H1 (cell line): ENCODE results near the gene TSPAN5. TPM values are rescaled to one million over a fixed set of nuclear protein-coding genes. Genes with fewer than 3 reads are reported as not detected.

Source experiments
- CTCF ChIA-PET: fragments of 300-600 bp; sonication (Branson Sonifier 250); formaldehyde crosslinking; loops from one replicate; lab custom pipeline; 2021; ENCODE audit not compliant: partially characterized antibody; lab: Charles Lee
- POLR2A ChIA-PET: fragments of 300-600 bp; sonication (Branson Sonifier 250); formaldehyde crosslinking; loops from one replicate; lab custom pipeline; 2021; ENCODE audit warnings: inconsistent platforms; ENCODE audit not compliant: partially characterized antibody; lab: Charles Lee
- DNase-seq, 2 experiments: peaks; one replicate each; pipeline versions ENCODE4 v3.0.0 to v3.0.0-alpha.2; 2010 to 2022; ENCODE audit warnings: low spot score in 2 of 2, low read depth in 1 of 2, mixed read lengths in 1 of 2
- FAIRE-seq: peaks from 2 replicates; lab custom pipeline; 2011; peaks lifted over from hg19 to GRCh38; lab: Jason Lieb, UNC
- H2AFZ ChIP-seq: 2 replicates; pipeline ENCODE4 v1.8.1; 2012; ENCODE audit warnings: low read length, inconsistent platforms
- H2AK5ac ChIP-seq: 2 replicates; pipeline ENCODE4 v1.6.1; 2013; ENCODE audit warnings: low read depth, low read length
- H2BK120ac ChIP-seq: replicated peaks from 2 replicates; pipeline ENCODE3; 2013; ENCODE audit warnings: low read depth, low read length, inconsistent platforms
- H2BK12ac ChIP-seq: 2 replicates; pipeline ENCODE4 v1.6.1; 2013; ENCODE audit warnings: low read depth, low read length
- H2BK15ac ChIP-seq: 2 replicates; pipeline ENCODE4 v1.6.1; 2013; ENCODE audit warnings: low read length
- H2BK20ac ChIP-seq: 2 replicates; pipeline ENCODE4 v1.6.1; 2013; ENCODE audit warnings: low read length
- H2BK5ac ChIP-seq: 2 replicates; pipeline ENCODE4 v1.6.1; 2013; ENCODE audit warnings: low read depth, low read length
- H3K14ac ChIP-seq: 2 replicates; pipeline ENCODE4 v1.6.1; 2013; ENCODE audit warnings: inconsistent platforms; ENCODE audit not compliant: insufficient read length
- H3K18ac ChIP-seq: 2 replicates; pipeline ENCODE4 v1.6.1; 2013; ENCODE audit warnings: low read length; ENCODE audit errors: extremely low read depth
- H3K23ac ChIP-seq: 2 replicates; pipeline ENCODE4 v1.6.1; 2013; ENCODE audit warnings: inconsistent platforms; ENCODE audit not compliant: insufficient read length
- H3K23me2 ChIP-seq: 2 replicates; pipeline ENCODE4 v1.6.1; 2013; ENCODE audit warnings: low read depth, low read length
- H3K27ac ChIP-seq: 2 replicates; pipeline ENCODE4 v1.6.1; 2011; ENCODE audit warnings: low read depth, low read length, inconsistent platforms
- H3K27me3 ChIP-seq, 4 experiments: replicated peaks in 1 of 4; 1 replicate in 1 of 4; 2 replicates in 3 of 4; pipeline versions ENCODE4 v1.6.1 to v1.8.1; 2011 to 2013; ENCODE audit warnings: low read length in 3 of 4, mild to moderate bottlenecking in 3 of 4, inconsistent platforms in 2 of 4, mixed read lengths in 2 of 4, moderate library complexity in 1 of 4; ENCODE audit not compliant: control insufficient read depth in 3 of 4, insufficient read depth in 3 of 4; ENCODE audit errors: extremely low read depth in 1 of 4
- H3K36me3 ChIP-seq, 4 experiments: 2 replicates each; pipeline versions ENCODE4 v1.6.1 to v1.8.1; 2011 to 2013; ENCODE audit warnings: mild to moderate bottlenecking in 4 of 4, low read length in 3 of 4, moderate library complexity in 2 of 4, control low read depth in 1 of 4, inconsistent platforms in 1 of 4; ENCODE audit not compliant: insufficient read depth in 4 of 4, control insufficient read depth in 2 of 4
- H3K4ac ChIP-seq: replicated peaks from 2 replicates; pipeline ENCODE3; 2013; ENCODE audit warnings: low read length, low read depth, mixed read lengths, inconsistent platforms; ENCODE audit not compliant: insufficient read length
- H3K4me1 ChIP-seq, 4 experiments: replicated peaks in 1 of 4; 1 replicate in 1 of 4; 2 replicates in 3 of 4; pipeline versions ENCODE4 v1.6.1 to v1.8.1; 2011 to 2013; ENCODE audit warnings: low read length in 3 of 4, inconsistent platforms in 2 of 4, mixed read lengths in 1 of 4; ENCODE audit not compliant: insufficient read depth in 4 of 4, control insufficient read depth in 3 of 4
- H3K4me2 ChIP-seq, 2 experiments: 2 replicates each; pipeline versions ENCODE4 v1.6.1 to v1.8.1; 2011 to 2013; ENCODE audit warnings: low read depth in 2 of 2, low read length in 2 of 2, control low read depth in 1 of 2, inconsistent platforms in 1 of 2, mild to moderate bottlenecking in 1 of 2; ENCODE audit not compliant: insufficient read depth in 1 of 2
- H3K4me3 ChIP-seq, 4 experiments: fragments of 200-600, 300-600 bp in 1 of 4; sonication (generic), shearing (Covaris generic), sonication (Bioruptor Twin) in 1 of 4; 2 replicates each; pipeline versions ENCODE4 v1.5.1 to v1.8.1; 2011 to 2016; ENCODE audit warnings: low read length in 4 of 4, low read depth in 3 of 4, control low read depth in 2 of 4, inconsistent platforms in 2 of 4, mild to moderate bottlenecking in 2 of 4, mixed read lengths in 1 of 4, moderate library complexity in 1 of 4; ENCODE audit not compliant: insufficient read depth in 2 of 4; ENCODE audit errors: extremely low read depth in 1 of 4
- H3K56ac ChIP-seq: replicated peaks from 2 replicates; pipeline ENCODE3; 2013; ENCODE audit warnings: low read depth, mild to moderate bottlenecking, mixed read lengths, low read length, inconsistent platforms; ENCODE audit not compliant: insufficient read length
- H3K79me1 ChIP-seq: 2 replicates; pipeline ENCODE4 v1.6.1; 2013; ENCODE audit warnings: low read depth, low read length, control low read depth
- H3K79me2 ChIP-seq, 2 experiments: 2 replicates each; pipeline versions ENCODE4 v1.6.1 to v1.8.1; 2012 to 2013; ENCODE audit warnings: low read length in 2 of 2, mild to moderate bottlenecking in 2 of 2, inconsistent platforms in 1 of 2; ENCODE audit not compliant: insufficient read depth in 2 of 2, control insufficient read depth in 1 of 2
- H3K9ac ChIP-seq, 4 experiments: replicated peaks in 1 of 4; 1 replicate in 1 of 4; 2 replicates in 3 of 4; pipeline versions ENCODE4 v1.6.1 to v1.8.1; 2011 to 2013; ENCODE audit warnings: low read depth in 3 of 4, low read length in 3 of 4, control low read depth in 2 of 4, mild to moderate bottlenecking in 2 of 4, moderate library complexity in 2 of 4, inconsistent platforms in 1 of 4; ENCODE audit errors: extremely low read depth in 1 of 4
- H3K9me3 ChIP-seq, 2 experiments: 2 replicates each; pipeline versions ENCODE4 v1.6.1 to v1.8.1; 2012 to 2013; ENCODE audit warnings: mild to moderate bottlenecking in 2 of 2, moderate library complexity in 2 of 2, control low read depth in 1 of 2, inconsistent platforms in 1 of 2, low read depth in 1 of 2, low read length in 1 of 2, mixed read lengths in 1 of 2; ENCODE audit not compliant: insufficient read depth in 2 of 2
- H4K20me1 ChIP-seq, 2 experiments: replicated peaks in 1 of 2; 2 replicates each; pipeline versions ENCODE3 to v1.8.1; 2011 to 2013; ENCODE audit warnings: inconsistent platforms in 2 of 2, low read length in 2 of 2, mild to moderate bottlenecking in 1 of 2; ENCODE audit not compliant: insufficient read depth in 2 of 2, control insufficient read depth in 1 of 2
- H4K5ac ChIP-seq: 2 replicates; pipeline ENCODE4 v1.6.1; 2013; ENCODE audit warnings: low read length, low read depth, mixed read lengths, inconsistent platforms; ENCODE audit not compliant: insufficient read length
- H4K8ac ChIP-seq: 2 replicates; pipeline ENCODE4 v1.8.0; 2013; ENCODE audit warnings: mild to moderate bottlenecking, moderate library complexity, low read length, inconsistent platforms; ENCODE audit not compliant: insufficient read depth; ENCODE audit errors: extremely low read depth
- H4K91ac ChIP-seq: replicated peaks from 2 replicates; pipeline ENCODE3; 2013; ENCODE audit warnings: low read length, mixed read lengths, inconsistent platforms; ENCODE audit not compliant: insufficient read length
- polyA plus RNA-seq, 7 experiments: library from polyadenylated mRNA; depleted of rRNA in 3 of 7; stranded (reverse) in 5 of 7; unstranded in 2 of 7; fragments of >200 nt in 5 of 7; fragments of 200-250 nt in 2 of 7; gene quantifications; 1 replicate in 5 of 7; 2 replicates in 1 of 7; 4 replicates in 1 of 7; pipeline versions ENCODE4 v1.2.1 to v1.2.3, GENCODE V29; 2011 to 2013; ENCODE audit warnings: missing spikeins in 2 of 7, mixed read lengths in 2 of 7
- total RNA-seq: library from RNA; stranded (reverse); fragmentation: NEBNext Ultra II Directional; extraction: Animal tissue kit (Norgen Biotek cat#: 25700); gene quantifications from 2 replicates; pipeline ENCODE4 v1.2.1, GENCODE V29; 2021
- TF ChIP-seq, protein P1 (sequence below): IDR thresholded peaks from 2 replicates; pipeline ENCODE4 v1.6.1; 2011; ENCODE audit warnings: low read depth, mild to moderate bottlenecking, low read length; ENCODE audit not compliant: insufficient read depth

TSPAN5 gene
- total and polyA plus RNA-seq, 2 of the 8 experiments (the other 6 are each of a cell fraction or from before 2014, with no cell fraction given) = 17.6 to 21.2 TPM

DNA sequence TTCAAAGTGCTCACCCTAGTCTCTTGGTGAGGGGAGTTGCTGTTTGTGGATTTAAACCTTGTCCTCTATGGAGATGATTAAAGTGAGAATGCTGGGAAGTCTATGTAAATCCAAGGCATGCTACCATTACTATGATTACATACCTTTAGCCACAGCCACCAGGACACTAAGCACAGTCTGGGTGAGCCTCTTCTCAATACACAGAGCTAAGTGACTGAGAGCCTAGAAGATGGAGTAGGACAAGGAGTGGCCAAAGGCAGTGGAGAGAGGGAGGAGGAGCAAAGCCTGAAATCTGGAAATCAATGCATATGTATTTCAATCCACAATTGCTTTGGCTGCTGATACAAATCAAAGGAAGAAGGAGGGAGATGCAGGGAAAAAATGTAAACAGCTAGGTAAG, 12.7 kb upstream of the TSPAN5 start:
- no peak overlapping the region for H3K23ac ChIP-seq
- no peak overlapping the region for H2BK120ac ChIP-seq
- no peak overlapping the region for H2BK15ac ChIP-seq
- no peak overlapping the region for H3K27ac ChIP-seq
- H4K91ac ChIP-seq = no peak overlapping the region
- H4K5ac ChIP-seq = no peak overlapping the region
- H3K9ac ChIP-seq = no peak overlapping the region
- H4K8ac ChIP-seq = no peak overlapping the region
- H3K4me1 ChIP-seq = peaks cover 0 to 2% (median 0%) of the 10 kb centered on the region in 4 experiments; a peak in 1 of 7 replicates
- H2BK20ac ChIP-seq = no peak overlapping the region
- H2BK12ac ChIP-seq = no peak overlapping the region
- no peaks in the 10 kb centered on the region for H3K36me3 ChIP-seq
- H3K4me3 ChIP-seq = no peak overlapping the region
- no peak overlapping the region for H2AFZ ChIP-seq
- no peaks in the 10 kb centered on the region for H4K20me1 ChIP-seq
- FAIRE-seq = no peak
- H3K56ac ChIP-seq = no peak overlapping the region
- no peak overlapping the region for H3K4ac ChIP-seq
- no peak overlapping the region for H2BK5ac ChIP-seq
- CTCF ChIA-PET = interaction anchor here (1.6 to 1.9 kb wide), 3 partner anchors 30 to 204 kb away, joined by 3 to 5 read pairs (median 5); no protein-coding TSS in a partner anchor
- H3K79me2 ChIP-seq = no peaks in the 10 kb centered on the region
- H3K79me1 ChIP-seq = no peaks in the 10 kb centered on the region
- no peaks in the 10 kb centered on the region; a peak in 1 of 7 replicates for H3K27me3 ChIP-seq
- H3K23me2 ChIP-seq = no peaks in the 10 kb centered on the region
- DNase-seq = no peak
- H3K9me3 ChIP-seq = peaks cover 2 to 4% of the 10 kb centered on the region in 2 experiments; a peak in 2 of 4 replicates
- no peak overlapping the region for H3K18ac ChIP-seq
- no peak overlapping the region for H2AK5ac ChIP-seq
- H3K14ac ChIP-seq = no peak overlapping the region
- H3K4me2 ChIP-seq = no peak overlapping the region
- POLR2A ChIA-PET = no interaction called here
- TF ChIP-seq, protein P1, sequence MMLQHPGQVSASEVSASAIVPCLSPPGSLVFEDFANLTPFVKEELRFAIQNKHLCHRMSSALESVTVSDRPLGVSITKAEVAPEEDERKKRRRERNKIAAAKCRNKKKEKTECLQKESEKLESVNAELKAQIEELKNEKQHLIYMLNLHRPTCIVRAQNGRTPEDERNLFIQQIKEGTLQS = no peak
